GM19324 (cell line): ENCODE measurements around the gene SDK2.

Experiments used
- ATAC-seq: cut with Tn5 transposase; IDR thresholded peaks from one replicate; pipeline ENCODE4 v1.9.1; 2021; ENCODE audit warnings: mild to moderate bottlenecking, moderate library complexity; ENCODE audit not compliant: unreplicated experiment, low FRiP score

The SDK2 gene

DNA sequence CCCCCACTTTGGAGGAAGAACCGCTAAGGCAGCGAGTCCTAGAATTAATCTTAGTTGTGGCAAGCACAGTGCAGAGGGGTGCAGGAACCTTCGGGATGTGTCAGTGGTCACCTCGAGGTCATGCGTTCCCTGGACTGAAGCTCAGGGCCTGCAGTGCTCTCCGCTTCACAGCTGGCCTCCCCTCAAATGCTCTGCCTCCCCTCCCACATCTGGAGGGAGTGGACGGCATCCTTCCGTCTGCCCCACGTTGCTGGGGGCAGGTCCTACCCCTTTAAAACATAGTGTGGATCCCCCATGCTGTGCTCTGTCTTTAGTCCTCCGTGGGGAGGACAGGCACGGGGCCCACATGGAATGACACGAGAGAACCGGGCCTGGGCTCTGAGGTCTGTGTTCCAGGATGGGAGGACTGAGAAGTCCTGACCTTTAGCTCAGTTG lies 232.9 kb downstream of the SDK2 start:
- ATAC-seq = no peak

DNA sequence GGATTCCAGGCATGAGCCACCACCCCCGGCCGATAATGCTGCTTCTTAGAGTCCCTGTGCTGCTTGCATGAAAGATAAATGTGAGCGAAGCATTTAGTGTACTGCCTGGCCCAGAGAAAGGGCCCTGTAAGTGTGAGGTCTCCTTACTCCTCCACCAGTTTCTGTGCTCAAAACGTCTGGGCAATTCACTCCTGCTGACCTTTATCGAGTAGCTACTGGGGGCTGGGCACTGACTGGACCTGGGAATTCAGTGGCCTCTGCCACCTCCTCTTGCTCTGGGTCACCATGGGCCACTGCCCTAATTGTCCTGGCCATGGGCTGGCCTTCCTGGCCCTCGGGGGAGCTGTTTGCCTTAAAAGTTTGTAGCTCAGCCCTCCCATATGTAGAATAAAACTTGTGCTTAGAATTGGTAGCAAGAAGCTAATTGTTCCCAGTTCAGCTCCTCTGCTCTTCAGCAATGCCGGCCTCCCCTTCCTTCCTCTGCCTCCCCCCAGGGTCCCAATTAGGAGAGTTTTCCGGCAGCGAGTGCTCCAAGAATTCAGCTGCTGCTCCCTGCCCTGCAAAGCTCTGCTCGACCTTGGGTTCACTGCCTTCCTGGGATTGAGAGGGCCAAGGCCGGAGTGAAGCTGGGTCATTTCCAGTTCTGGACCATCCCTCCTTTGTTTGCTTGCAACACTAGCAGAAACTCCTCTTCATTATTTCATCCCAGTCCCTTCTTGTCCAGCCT lies 233.5 kb downstream of the SDK2 start:
- ATAC-seq = no peak

DNA sequence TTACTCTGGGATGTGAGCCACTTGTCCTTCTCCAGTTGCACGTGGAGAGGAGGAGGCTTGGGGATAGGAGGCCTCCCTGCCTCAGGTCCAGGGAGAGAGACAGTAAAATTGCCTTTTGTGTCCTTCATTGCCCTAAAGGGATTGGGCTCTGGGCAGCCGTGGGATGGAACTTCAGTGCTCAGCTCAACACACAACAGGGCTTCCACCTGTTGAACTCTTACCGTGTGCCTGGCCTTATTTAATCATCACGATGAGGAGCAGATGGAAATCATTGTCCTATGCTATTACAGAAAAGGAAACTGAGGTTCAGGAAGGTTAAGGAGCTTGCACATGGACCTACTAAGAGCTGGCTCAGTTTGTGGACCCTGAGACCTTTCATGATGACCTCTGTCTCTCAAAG lies 240.0 kb downstream of the SDK2 start:
- ATAC-seq = no peak

DNA sequence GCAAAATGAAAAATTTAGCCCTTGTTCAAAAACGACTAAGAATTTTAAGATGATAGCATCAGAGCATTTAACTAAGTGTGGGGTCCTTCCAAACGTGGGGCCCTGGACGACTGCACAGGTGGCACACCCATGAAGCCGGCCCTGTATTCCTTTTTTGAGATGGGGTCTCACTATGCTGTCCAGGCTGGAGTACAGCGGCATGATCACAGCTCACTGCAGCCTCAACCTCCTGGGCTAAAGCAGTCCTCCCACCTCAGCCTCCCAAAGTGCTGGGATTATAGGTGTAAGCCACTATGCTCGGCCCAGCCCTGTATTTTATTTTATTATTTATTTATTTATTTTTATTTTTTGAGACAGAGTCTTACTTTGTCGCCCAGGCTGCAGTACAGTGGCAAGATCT lies 241.8 kb downstream of the SDK2 start:
- no peak for ATAC-seq

DNA sequence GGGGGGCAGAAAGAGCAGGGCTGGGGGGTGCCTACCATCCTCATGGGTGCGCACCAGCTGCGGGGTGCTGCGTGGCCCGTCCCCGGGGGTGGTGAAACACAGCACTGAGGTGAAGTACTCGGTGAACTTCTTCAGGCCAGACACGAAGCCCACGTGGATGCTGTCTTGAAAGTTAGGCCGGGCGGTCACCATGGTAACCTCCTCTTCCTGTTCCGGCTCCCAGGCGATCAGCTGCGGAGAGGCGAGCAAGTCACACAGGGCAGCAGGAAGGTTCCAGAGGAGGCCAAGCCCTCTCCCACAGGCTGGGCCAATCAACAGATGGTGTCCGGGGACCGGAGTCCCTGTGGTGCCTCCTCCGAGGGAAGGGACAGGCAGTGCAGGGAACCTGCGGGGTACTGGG lies 242.3 kb downstream of the SDK2 start:
- no peak for ATAC-seq

DNA sequence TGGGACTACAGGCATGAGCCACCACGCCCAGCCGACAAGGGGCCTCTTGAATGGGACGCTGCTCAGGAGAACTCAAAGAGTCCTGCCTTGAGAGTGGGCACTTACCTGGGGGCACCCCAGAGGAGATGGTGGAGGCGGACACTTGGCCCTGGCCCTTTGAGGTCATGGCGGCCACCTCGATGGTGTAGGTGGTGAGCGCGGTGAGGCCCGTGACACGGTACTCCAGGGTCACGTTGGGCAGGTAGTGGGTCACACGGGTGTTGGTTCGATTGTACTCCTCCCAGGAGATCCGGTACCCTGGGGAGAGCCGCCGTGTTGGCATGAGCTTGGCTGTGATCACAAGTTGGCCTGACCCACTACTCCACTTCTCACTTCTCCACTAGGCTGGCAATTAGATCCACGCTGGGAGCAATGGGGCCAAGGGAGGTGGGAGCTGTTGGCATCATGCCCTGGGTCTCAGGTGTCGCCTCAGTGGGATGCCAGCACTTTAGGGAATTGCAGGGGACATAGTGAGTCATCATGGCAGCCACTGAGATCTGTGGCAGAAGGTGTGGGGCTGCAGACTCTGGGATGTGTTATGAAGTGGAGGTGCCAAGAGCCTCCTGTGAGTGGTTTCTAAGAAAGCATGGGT lies 243.2 kb downstream of the SDK2 start:
- ATAC-seq = no peak

DNA sequence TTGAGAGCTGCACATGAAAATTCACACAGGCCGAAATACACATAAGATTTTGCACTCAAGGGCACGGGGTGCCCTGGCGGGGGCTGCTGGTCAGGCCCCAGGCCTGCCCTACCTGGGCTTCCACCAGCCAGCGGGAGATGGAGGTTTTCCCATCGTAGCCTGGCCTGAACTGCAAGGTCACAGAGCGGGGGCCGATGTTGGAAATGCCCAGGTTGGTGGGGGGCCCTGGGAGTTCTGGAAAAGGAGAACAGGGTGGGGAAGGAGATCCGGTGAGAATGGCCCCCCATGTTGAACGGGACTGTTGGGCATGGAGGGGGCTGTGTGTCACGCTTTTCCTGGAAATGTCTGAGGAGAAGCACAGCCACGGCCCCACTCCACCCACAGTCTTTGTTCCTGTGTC lies 245.2 kb downstream of the SDK2 start:
- ATAC-seq = no peak

DNA sequence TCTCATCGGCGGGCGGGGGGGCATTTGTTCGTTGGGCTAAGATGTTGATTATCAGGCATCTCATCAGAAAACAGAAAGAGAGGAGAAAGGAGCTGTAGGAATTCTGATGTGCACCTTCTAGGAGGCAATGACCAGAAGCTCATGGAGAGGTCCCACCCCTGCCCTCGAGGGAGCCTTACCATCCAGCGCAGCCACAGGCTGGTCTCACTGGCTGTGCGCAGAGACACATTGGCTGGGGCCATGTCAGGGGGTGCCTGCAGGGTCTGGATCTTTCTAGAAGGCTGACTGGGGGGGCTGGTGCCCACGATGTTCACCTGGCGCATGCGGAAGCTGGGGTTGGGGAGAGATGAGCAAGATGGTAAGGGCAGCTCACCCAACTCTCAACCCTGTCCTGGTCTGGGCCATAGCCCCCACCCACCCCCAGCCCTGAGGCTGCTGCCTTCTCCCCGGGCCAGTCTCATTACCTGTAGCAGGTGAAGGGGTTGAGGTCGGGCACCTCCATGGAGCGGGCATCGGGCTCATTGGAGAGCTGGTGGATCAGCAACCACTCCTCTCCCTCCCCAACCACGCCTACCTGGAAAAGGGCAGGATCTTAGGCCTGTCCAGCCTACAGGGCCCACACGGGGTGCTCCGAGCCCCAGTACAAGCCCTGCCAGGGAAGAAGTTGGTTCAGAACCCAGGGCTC lies 246.2 kb downstream of the SDK2 start:
- no peak for ATAC-seq

DNA sequence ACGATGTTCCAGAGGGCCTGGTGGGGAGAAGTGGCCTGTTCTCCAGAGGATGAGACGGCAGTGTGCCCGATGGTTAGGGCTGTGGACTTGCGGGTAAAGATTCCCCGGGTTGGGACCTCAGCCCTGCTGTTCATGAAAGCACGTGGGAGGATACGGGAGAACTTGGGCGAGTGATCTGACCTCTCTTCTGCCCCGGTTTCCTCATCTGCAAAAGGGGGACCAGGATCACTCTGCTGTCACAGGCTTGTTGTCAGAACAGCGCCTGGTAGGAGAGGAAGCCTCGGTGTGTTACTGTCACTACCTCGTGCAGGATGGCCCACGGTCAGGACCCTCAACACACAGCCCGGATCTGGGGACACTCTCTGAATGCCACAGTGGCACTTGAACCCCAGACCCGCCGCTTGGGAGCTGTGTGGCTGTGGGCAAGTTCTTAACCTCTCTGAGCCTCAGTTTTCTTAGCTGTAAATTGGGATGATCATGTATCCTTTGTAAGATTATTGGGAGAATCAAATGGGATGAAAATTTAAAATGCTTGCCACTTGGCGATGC lies 246.9 kb downstream of the SDK2 start:
- no peak for ATAC-seq

DNA sequence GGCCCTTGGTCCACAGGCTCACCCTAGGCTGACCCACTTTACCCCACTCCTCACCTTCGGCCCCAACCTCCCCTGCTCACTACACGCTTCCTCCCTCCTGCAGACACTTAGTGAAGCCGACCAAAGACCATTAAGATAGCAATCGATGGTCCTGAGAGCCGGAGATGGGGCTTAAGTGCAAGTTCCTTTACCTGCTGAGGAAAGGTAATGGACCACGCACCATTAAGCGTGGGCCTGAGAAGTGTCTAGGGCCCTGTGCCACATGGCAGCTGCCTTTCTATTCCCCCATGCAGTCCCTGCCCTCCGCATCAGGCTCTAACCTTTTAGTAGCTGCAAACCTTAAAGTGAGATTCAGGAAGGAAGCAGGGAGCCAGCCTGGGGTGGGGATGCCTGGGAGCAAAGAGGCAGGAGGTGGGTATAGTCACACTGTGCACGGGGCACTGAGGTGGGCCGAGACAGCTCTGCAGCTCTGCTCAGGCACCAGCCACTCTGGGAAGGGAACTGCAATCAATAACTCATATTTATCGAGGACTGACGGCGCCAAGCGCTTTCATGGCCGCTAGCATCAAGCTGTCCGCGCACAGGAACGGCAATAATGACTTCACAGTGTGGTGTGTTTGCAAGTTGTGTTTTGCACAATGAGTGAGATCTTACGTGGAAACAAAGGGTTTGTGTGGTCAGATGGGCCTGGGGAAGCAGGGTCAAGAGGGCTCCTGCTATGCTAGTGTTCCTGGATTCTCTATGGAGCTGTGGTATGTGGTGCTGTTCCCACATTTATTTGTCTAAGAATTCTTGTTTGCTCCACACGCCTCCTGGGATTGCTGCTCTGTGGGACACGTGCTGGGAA lies 247.6 kb downstream of the SDK2 start:
- ATAC-seq = no peak

DNA sequence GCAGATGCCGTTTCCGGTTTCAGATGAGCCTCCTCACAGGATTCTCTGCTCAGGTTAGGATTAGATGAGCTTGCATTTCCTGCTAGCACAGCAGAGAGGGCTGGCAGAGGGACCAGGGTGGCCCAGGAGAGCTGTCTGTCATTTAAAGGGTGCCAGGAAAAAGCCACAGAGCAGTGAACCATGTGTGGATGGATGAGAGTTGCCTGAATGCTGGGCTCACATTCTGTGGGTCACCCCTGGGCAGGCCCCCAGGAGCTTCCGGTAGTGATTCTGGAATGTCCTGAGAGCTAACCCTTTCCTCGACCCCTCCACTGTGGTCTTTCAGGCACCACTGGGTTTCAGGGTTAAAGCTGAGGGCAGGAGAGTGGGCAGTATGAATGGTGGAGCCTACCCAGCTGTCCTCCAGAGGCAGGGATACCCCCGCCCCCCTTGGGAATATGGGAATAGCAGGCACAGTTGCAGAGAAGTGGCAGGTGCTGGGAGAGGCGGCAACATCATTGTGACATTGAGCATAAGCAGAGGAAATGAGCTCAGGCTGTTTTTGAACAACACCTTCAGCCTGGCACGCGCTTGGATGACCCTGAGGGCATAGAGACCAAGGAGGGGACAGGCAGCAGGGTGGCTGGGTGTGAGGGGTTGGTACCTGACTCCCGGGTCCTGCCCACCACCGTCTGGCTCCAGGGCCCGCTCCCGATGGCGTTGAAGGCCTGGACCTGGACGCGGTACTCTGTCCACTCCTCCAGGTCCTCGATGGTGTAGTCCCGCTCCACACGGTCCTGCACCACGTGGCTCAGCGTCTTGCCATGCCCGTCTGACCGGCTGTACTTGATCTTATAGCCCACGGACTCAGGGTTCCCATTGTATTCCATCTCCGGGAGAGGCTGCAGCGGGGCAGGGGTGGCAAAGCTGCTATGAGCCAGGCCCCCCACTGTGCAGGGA lies 249.5 kb downstream of the SDK2 start:
- no peak for ATAC-seq

DNA sequence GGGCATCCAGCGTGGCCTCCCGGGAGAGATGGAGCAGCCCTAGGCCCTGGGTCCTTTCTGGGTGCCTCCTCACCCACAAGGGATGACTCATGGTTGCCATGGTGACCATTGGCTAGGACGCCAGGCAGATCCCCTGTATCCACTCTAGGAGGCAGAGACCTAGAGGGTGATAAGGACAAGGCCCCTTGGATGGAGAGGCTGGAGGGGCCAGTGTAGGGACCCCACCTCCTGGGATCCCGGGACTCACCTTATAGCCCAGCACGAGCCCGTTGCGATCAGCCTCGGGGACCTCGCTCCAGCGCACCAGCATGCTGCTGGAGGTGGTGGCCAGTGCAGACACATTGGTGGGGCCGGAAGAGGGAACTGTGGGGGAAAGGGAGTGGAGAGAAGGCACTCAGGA lies 250.3 kb downstream of the SDK2 start:
- ATAC-seq = no peak

DNA sequence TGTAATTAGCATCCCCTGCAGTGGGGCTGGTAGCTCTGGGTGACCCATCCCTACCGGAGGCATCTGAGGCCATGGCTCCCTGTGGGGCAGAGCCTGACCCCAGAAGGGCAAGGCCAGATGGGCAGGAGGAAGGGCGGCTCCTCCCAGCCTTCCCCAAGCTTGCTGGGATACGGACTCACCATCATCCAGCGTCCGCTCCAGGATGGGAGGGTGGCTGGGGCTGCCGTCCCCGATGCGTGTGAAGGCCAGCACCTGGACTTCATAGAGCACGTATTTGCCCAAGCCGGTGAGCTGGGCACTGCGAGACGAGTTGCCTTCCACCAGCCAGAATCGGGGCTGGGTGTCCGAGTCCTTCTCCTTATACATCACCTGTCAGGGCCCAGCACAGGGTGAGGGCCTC lies 250.9 kb downstream of the SDK2 start:
- ATAC-seq = no peak

DNA sequence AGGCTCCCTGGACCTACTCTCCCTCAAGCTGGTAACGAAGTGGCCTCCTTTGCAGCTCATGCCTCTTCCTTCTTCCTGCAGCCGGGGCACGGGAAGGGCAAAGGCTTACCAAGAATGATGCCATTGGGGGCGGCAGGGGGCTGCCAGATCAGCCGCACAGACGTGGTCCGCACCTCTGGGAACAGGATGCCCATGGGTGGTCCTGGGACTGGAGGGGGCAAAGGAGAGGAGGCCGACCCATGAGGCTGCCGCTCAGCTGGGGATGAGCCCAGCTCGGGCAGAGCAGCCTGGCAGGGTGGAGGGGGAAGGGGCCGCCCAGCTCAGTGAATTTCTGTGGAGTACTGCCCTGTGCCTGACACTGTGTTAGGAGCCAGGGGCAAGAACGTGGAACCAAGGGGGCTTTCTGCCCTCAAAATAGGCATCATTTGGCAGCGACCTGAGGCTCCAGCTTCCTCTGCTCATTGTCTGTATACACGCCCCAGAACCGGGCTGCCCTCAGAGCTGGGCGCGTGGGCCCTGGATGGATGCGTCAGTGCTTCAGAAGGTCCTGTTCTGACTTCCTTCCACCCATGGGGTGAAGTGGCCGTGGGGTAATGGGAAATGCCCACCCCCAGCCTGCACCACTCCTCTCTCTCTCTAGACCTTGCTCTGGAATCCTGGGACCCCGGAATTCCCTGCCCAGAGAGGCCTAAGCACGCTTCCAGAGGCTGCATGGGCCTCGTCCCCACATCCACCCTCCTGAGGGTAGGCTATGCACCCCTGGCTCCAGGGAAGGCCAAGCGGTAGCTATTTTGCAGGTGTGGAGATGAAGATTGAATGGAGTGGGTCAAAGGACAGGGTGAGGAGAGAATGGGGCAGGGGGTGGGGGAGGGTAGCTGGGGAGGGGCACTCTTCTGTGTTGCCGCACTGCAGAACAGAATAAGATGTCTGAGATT lies 252.6 kb downstream of the SDK2 start:
- ATAC-seq = no peak

DNA sequence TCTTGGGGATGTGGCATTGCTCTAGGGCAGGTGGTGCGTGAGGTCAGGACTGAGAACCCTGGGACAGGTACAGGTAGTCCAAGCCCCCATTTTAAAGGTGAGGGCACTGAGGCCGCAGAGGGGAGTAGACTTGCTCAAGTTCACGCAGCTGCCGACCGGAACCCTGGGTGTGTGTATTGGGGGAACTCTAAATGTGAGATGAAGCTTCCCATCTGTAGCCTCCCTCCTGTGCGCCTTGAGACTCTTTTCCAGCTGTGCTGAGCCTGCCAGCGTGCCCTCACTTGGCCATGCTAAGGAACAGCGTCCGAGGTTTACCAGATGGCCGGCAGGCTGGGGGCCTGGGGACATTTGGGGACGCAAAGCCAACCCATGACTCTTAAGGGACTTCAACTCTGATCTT lies 253.4 kb downstream of the SDK2 start:
- no peak for ATAC-seq

DNA sequence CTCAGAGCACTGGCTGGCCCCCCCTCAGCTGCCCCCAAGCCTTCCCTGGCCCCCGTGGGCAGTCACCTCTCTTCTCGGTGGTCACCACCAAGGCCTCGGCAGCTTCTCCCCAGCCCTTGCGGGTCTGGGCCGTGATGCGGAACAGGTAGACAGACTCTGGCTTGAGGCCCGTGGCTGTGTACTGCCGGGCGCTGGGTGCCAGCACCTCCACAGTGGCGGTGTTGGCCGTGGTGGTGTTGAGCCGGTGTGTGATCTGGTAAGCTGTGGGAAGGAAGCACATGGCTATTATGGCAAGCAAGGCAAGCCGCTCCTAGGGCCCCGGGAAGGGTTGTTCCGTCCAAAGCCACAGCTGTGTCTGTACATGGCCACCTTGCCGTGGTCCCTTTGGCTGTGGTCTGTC lies 254.0 kb downstream of the SDK2 start:
- no peak for ATAC-seq

DNA sequence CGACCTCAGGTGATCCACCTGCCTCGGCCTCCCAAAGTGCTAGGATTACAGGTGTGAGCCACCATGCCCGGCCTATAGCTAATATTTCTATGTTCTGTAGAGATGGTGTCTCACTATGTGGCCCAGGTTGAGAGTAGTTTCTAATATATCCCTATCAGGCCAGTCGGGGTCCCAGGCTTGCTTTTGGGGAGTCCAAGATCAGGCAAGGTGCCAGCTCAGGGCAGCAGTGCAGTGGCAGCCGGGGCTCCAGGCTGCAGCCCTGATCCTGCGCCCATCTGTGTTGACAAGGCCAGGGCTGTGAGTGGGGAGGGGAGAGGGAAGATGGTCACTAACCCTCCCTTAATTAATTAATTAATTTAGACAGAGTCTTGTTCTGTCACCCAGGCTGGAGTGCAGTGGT lies 254.8 kb downstream of the SDK2 start:
- no peak for ATAC-seq

DNA sequence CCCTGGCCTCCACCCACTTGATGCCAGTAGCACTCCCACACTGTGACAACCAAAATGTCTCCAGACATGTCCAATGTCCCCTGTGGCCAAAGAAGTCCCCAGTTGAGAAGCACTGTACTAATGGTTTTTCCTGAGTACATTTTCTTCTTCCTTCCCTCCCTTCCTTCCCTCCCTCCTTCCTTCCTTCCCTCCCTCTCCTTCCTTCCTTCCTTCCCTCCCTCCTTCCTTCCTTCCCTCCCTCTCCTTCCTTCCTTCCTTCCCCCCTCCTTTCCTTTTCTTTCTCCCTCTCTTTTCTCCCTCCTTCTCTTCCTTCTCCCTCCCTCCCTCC lies 255.7 kb downstream of the SDK2 start:
- ATAC-seq = no peak
